SK-N-SH treated with all-trans-retinoic acid at 6 μM for 48 hours (cell line): Measurements from ENCODE around the gene DNAAF1.
"Not testable (repeated sequence)": the region's sequence is repeated elsewhere in the genome, so short reads cannot be mapped to it uniquely, and the experiment has no call there.

Experiments used
- ATAC-seq: fragments of 200-7000 bp; cut with Tn5 transposase; 3 replicates; pipeline ENCODE4 v1.9.1; 2020; ENCODE audit warnings: mild to moderate bottlenecking, moderate library complexity
- ARNTL ChIP-seq: fragments of 450-650 bp; formaldehyde crosslinking; IDR thresholded peaks from 2 replicates; pipeline ENCODE4 v1.5.0; 2020; ENCODE audit warnings: low read depth, mild to moderate bottlenecking, moderate library complexity, borderline replicate concordance
- BACH2 ChIP-seq: fragments of 250-450 bp; sonication (Bioruptor Pico); IDR thresholded peaks from 2 replicates; pipeline ENCODE4 v1.9.0; 2021; ENCODE audit warnings: mild to moderate bottlenecking, borderline replicate concordance
- CREB5 ChIP-seq: fragments of 250-450 bp; sonication (Bioruptor Pico); IDR thresholded peaks from 2 replicates; pipeline ENCODE4 v1.5.1; 2020; ENCODE audit warnings: low read depth, mild to moderate bottlenecking, moderate library complexity
- CSDC2 ChIP-seq: fragments of 250-450 bp; sonication (Bioruptor Pico); IDR thresholded peaks from 2 replicates; pipeline ENCODE4 v1.5.0; 2020; ENCODE audit warnings: mild to moderate bottlenecking, moderate library complexity
- ESRRG ChIP-seq: fragments of 250-450 bp; sonication (Bioruptor Pico); IDR thresholded peaks from 2 replicates; pipeline ENCODE4 v1.6.1; 2021; ENCODE audit warnings: mild to moderate bottlenecking
- GLIS3 ChIP-seq: fragments of 250-450 bp; sonication (Bioruptor Pico); IDR thresholded peaks from 2 replicates; pipeline ENCODE4 v1.5.0; 2020; ENCODE audit warnings: mild to moderate bottlenecking, moderate library complexity
- ISL1 ChIP-seq: fragments of 250-450 bp; sonication (Bioruptor Pico); IDR thresholded peaks from 2 replicates; pipeline ENCODE4 v2.1.2; 2022; ENCODE audit warnings: mild to moderate bottlenecking, moderate library complexity
- OSR1 ChIP-seq: fragments of 250-450 bp; sonication (Bioruptor Pico); IDR thresholded peaks from 2 replicates; pipeline ENCODE4 v1.8.0; 2022; ENCODE audit warnings: moderate library complexity, mild to moderate bottlenecking, inconsistent platforms
- PPARA ChIP-seq: fragments of 250-450 bp; sonication (Bioruptor Pico); IDR thresholded peaks from 2 replicates; pipeline ENCODE4 v1.5.0; 2020; ENCODE audit warnings: mild to moderate bottlenecking, borderline replicate concordance
- RARB ChIP-seq: fragments of 250-450 bp; sonication (Bioruptor Pico); IDR thresholded peaks from 2 replicates; pipeline ENCODE4 v1.8.0; 2021; ENCODE audit warnings: mild to moderate bottlenecking, moderate library complexity
- TCF4 ChIP-seq: fragments of 250-450 bp; sonication (Bioruptor Pico); IDR thresholded peaks from 2 replicates; pipeline ENCODE4 v1.8.0; 2021; ENCODE audit warnings: mild to moderate bottlenecking, moderate library complexity, borderline replicate concordance
- TOX ChIP-seq: fragments of 250-450 bp; sonication (Bioruptor Pico); IDR thresholded peaks from 2 replicates; pipeline ENCODE4 v1.8.0; 2021; ENCODE audit warnings: mild to moderate bottlenecking, moderate library complexity, borderline replicate concordance
- ZC3H10 ChIP-seq: fragments of 250-450 bp; sonication (Bioruptor Pico); IDR thresholded peaks from 2 replicates; pipeline ENCODE4 v1.5.1; 2021; ENCODE audit warnings: mild to moderate bottlenecking, moderate library complexity
- ZFP3 ChIP-seq: fragments of 250-450 bp; sonication (Bioruptor Pico); IDR thresholded peaks from 2 replicates; pipeline ENCODE4 v1.5.0; 2020; ENCODE audit warnings: mild to moderate bottlenecking, moderate library complexity
- ZNF70 ChIP-seq: fragments of 450-650 bp; formaldehyde crosslinking; IDR thresholded peaks from 2 replicates; pipeline ENCODE4 v1.5.0; 2020; ENCODE audit warnings: mild to moderate bottlenecking, moderate library complexity
- TF ChIP-seq, protein P1 (sequence below): fragments of 250-450 bp; sonication (Bioruptor Pico); IDR thresholded peaks from 2 replicates; pipeline ENCODE4 v1.5.1; 2021; ENCODE audit warnings: mild to moderate bottlenecking, moderate library complexity
- TF ChIP-seq, protein P2 (sequence below): fragments of 250-450 bp; sonication (Bioruptor Pico); IDR thresholded peaks from 2 replicates; pipeline ENCODE4 v1.8.0; 2020; ENCODE audit warnings: mild to moderate bottlenecking, moderate library complexity, borderline replicate concordance

The DNAAF1 gene

GRCh38 chr16:84197466-84198128 is 52.5 kb downstream of the DNAAF1 start (continued):
- TF ChIP-seq CREB5 (CRISPR knock-in tag) (no peak), ZFP3 (CRISPR knock-in tag) (no peak), ZNF70 (CRISPR knock-in tag) (no peak), ISL1 (CRISPR knock-in tag) (no peak)
- TF ChIP-seq, all 23 proteins: peak for 0

DNA sequence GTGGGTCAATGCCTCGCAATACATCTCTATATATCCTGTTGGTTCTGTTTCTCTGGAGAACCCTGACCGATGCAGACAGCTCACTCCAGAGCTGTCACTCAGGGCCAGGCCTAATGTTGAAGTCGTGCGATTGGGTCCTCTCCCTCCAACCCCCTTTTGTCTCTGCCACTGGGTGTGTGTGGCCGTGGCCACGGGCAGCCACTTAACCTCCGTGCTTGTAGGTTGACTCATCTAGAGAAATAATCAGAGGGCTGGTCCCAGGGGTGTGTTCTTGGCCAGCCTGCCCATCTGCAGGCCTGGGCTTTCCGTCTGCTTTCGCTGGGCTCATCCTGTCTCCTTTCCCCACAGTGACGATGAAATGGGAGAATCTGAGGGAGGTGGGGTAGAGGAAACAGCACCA is 53.3 kb downstream of the DNAAF1 start:
- no peak for TF ChIP-seq ZFP3 (CRISPR knock-in tag)
- no peak for TF ChIP-seq GLIS3 (CRISPR knock-in tag)
- no peak for TF ChIP-seq ZC3H10 (CRISPR knock-in tag)
- TF ChIP-seq RARB: no peak

GRCh38 chr16:84199097-84199496 is 54.0 kb downstream of the DNAAF1 start:
- TF ChIP-seq CSDC2 (CRISPR knock-in tag) (no peak), TOX (CRISPR knock-in tag) (no peak), ISL1 (CRISPR knock-in tag) (no peak), OSR1 (CRISPR knock-in tag) (no peak), BACH2 (CRISPR knock-in tag) (no peak), TCF4 (CRISPR knock-in tag) (no peak), CREB5 (CRISPR knock-in tag) (no peak)
- no peak for ATAC-seq

More for the DNA sequence above, 53.3 kb downstream of the DNAAF1 start:
- peak; percentile 67 for ATAC-seq

GRCh38 chr16:84199861-84200260 is 54.8 kb downstream of the DNAAF1 start:
- no peak for TF ChIP-seq ESRRG (CRISPR knock-in tag)
- TF ChIP-seq, protein P1, sequence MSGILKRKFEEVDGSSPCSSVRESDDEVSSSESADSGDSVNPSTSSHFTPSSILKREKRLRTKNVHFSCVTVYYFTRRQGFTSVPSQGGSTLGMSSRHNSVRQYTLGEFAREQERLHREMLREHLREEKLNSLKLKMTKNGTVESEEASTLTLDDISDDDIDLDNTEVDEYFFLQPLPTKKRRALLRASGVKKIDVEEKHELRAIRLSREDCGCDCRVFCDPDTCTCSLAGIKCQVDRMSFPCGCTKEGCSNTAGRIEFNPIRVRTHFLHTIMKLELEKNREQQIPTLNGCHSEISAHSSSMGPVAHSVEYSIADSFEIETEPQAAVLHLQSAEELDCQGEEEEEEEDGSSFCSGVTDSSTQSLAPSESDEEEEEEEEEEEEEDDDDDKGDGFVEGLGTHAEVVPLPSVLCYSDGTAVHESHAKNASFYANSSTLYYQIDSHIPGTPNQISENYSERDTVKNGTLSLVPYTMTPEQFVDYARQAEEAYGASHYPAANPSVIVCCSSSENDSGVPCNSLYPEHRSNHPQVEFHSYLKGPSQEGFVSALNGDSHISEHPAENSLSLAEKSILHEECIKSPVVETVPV (CRISPR knock-in tag): no peak
- TF ChIP-seq RARB: no peak
- no peak for TF ChIP-seq TCF4 (CRISPR knock-in tag)
- TF ChIP-seq ARNTL (CRISPR knock-in tag): no peak
- no peak for TF ChIP-seq CREB5 (CRISPR knock-in tag)
- TF ChIP-seq ZNF70 (CRISPR knock-in tag): no peak
- no peak for TF ChIP-seq CSDC2 (CRISPR knock-in tag)
- TF ChIP-seq PPARA (CRISPR knock-in tag): no peak
- TF ChIP-seq, protein P2, sequence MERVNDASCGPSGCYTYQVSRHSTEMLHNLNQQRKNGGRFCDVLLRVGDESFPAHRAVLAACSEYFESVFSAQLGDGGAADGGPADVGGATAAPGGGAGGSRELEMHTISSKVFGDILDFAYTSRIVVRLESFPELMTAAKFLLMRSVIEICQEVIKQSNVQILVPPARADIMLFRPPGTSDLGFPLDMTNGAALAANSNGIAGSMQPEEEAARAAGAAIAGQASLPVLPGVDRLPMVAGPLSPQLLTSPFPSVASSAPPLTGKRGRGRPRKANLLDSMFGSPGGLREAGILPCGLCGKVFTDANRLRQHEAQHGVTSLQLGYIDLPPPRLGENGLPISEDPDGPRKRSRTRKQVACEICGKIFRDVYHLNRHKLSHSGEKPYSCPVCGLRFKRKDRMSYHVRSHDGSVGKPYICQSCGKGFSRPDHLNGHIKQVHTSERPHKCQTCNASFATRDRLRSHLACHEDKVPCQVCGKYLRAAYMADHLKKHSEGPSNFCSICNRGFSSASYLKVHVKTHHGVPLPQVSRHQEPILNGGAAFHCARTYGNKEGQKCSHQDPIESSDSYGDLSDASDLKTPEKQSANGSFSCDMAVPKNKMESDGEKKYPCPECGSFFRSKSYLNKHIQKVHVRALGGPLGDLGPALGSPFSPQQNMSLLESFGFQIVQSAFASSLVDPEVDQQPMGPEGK (CRISPR knock-in tag): no peak
- TF ChIP-seq OSR1 (CRISPR knock-in tag): no peak
- TF ChIP-seq ZFP3 (CRISPR knock-in tag): no peak
- TF ChIP-seq, all 23 proteins: peak for 0
- ATAC-seq: no peak

GRCh38 chr16:84204551-84204950 is 59.4 kb downstream of the DNAAF1 start:
- not testable (repeated sequence) for ATAC-seq

DNA sequence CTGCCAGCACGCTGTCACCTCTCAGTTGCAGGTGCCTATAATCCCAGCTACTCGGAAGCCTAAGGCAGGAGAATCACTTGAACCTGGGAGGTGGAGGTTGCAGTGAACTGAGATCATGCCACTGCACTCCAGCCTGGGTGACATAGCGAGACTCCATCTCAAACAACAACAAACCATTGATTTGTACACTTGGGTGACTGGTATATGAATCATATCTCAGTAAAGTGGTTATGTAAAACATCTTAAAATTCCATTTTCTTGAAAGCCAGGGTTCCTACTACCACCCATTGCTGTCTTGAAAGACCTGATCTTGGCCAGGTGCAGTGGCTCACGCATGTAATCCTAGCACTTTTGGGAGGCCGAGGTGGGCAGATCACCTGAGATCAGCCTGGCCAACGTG is 60.0 kb downstream of the DNAAF1 start:
- not testable (repeated sequence) for ATAC-seq
